Sigmoid colon (tissue), 7 donors: ENCODE results near the gene CDK14. TPM values are rescaled to one million over a fixed set of nuclear protein-coding genes. Genes with fewer than 3 reads are reported as not detected.

ENCODE experiments used
- DNase-seq: peaks from one replicate; pipeline ENCODE4 v3.0.0-alpha.2; 2019
- H3K27ac ChIP-seq, 4 donors: fragments of 200-600 bp; sonication (generic); one replicate each; pipeline ENCODE4 v1.5.1; 2016 to 2019; ENCODE audit warnings: mild to moderate bottlenecking in 1 of 4
- H3K27me3 ChIP-seq, 3 donors: fragments of 200-600 bp; sonication (generic); one replicate each; pipeline ENCODE4 v1.5.1; 2019; ENCODE audit warnings: mild to moderate bottlenecking in 1 of 3
- H3K36me3 ChIP-seq, 4 donors: fragments of 200-600 bp; sonication (generic); one replicate each; pipeline ENCODE4 v1.5.1; 2016 to 2019
- H3K4me1 ChIP-seq, 4 donors: fragments of 200-600 bp; sonication (generic); one replicate each; pipeline ENCODE4 v1.5.1; 2017 to 2019
- H3K4me3 ChIP-seq, 4 donors: fragments of 200-600 bp; sonication (generic); one replicate each; pipeline ENCODE4 v1.5.1; 2017 to 2019; ENCODE audit warnings: mild to moderate bottlenecking in 2 of 4, moderate library complexity in 1 of 4
- H3K9me3 ChIP-seq, 4 donors: fragments of 200-600 bp in 3 of 4; sonication (generic) in 3 of 4; one replicate each; pipeline versions ENCODE4 v1.5.1 to v1.6.1; 2013 to 2019
- EP300 ChIP-seq, 4 donors: sonication (generic); formaldehyde crosslinking; IDR thresholded peaks; one replicate each; pipeline ENCODE4 v1.6.1; 2017; ENCODE audit warnings: antibody characterized with exemption in 4 of 4
- POLR2A ChIP-seq, 2 donors: fragments of 450-650 bp; IDR thresholded peaks; one replicate each; pipeline ENCODE4 v1.6.1; 2016; ENCODE audit warnings: antibody characterized with exemption in 2 of 2, mild to moderate bottlenecking in 2 of 2, moderate library complexity in 2 of 2
- POLR2AphosphoS5 ChIP-seq, 4 donors: sonication (generic); formaldehyde crosslinking; IDR thresholded peaks; one replicate each; pipeline ENCODE4 v1.6.1; 2017; ENCODE audit warnings: antibody characterized with exemption in 4 of 4
- WGBS, 2 donors: extraction: QIAGEN DNeasy Blood & Tissue Kit; methylation state at CpG; one replicate each; pipeline ENCODE4 v1.1.7; 2013; 5-methylcytosine and 5-hydroxymethylcytosine counted together
- intact Hi-C: fragments of 100-400 bp; cut with DNase I; formaldehyde crosslinking; loops from one replicate; pipeline ENCODE4 v1.15.1; 2023
- polyA plus RNA-seq, 3 donors: library from polyadenylated mRNA; stranded (reverse); fragments of 200-250 nt; gene quantifications; one replicate each; pipeline ENCODE4 v1.2.3, GENCODE V29; 2013
- total RNA-seq, 4 donors: library from RNA; depleted of rRNA; stranded (reverse); fragments of >200 nt; gene quantifications; one replicate each; pipeline ENCODE4 v1.1.0, GENCODE V29; 2016
- TF ChIP-seq, protein P1 (sequence below), 4 experiments: fragments of 450-650 bp in 3 of 4; fragments of 200-600 bp in 1 of 4; IDR thresholded peaks; one replicate each; pipeline ENCODE4 v1.5.1; 2016 to 2019; ENCODE audit warnings: antibody characterized with exemption in 4 of 4, mild to moderate bottlenecking in 3 of 4, moderate library complexity in 2 of 4
- donor health status: healthy with polysubstance abuse.
- donor health status: Bipolar disorder and iron deficiency.
- donor health status: healthy.

The CDK14 gene
- total and polyA plus RNA-seq, 7 donors: 0.92 to 19.3 (median 11.1) TPM

DNA sequence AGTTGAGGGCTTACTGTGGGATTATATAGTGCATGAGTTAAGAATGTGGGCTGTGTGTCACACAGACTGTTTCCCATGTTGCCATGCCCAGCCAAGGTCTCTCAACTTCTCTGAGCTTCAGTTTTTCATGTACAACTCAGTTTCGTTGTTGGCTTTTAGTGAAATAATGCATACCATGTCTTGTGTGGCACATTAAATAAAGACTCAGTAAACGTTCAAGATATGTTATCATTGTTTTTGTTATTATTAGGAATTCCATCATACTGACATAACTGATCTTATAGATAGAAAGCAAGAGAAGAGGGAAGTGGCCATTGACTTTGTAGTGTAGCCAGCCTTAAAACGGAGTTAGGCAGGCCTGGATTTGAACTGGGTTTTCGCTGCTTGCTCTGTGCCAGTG, 2.9 kb downstream of the CDK14 start:
- Histone ChIP-seq H3K9me3 (no peaks in the 10 kb centered on the region), H3K4me1 (peaks cover 0 to 24% (median 7%) of the 10 kb centered on the region in 4 donors), H3K27me3 (no peaks in the 10 kb centered on the region), H3K36me3 (no peaks in the 10 kb centered on the region), H3K27ac (no peak overlapping the region), H3K4me3 (no peak overlapping the region)
- no peak for DNase-seq
- WGBS, 2 donors: 78 to 79% methylated on average over 4 of the region's 4 CpGs
- TF ChIP-seq, protein P1, sequence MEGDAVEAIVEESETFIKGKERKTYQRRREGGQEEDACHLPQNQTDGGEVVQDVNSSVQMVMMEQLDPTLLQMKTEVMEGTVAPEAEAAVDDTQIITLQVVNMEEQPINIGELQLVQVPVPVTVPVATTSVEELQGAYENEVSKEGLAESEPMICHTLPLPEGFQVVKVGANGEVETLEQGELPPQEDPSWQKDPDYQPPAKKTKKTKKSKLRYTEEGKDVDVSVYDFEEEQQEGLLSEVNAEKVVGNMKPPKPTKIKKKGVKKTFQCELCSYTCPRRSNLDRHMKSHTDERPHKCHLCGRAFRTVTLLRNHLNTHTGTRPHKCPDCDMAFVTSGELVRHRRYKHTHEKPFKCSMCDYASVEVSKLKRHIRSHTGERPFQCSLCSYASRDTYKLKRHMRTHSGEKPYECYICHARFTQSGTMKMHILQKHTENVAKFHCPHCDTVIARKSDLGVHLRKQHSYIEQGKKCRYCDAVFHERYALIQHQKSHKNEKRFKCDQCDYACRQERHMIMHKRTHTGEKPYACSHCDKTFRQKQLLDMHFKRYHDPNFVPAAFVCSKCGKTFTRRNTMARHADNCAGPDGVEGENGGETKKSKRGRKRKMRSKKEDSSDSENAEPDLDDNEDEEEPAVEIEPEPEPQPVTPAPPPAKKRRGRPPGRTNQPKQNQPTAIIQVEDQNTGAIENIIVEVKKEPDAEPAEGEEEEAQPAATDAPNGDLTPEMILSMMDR (IDR thresholded peaks at IDR 0.05): no peak
- TF ChIP-seq EP300 (IDR thresholded peaks at IDR 0.05) (no peak), POLR2AphosphoS5 (IDR thresholded peaks at IDR 0.05) (no peak), POLR2A (IDR thresholded peaks at IDR 0.05) (no peak)
- intact Hi-C loops: loop anchor here (10.0 kb wide), 2 partner anchors 144 to 436 kb away; no protein-coding TSS in a partner anchor

DNA sequence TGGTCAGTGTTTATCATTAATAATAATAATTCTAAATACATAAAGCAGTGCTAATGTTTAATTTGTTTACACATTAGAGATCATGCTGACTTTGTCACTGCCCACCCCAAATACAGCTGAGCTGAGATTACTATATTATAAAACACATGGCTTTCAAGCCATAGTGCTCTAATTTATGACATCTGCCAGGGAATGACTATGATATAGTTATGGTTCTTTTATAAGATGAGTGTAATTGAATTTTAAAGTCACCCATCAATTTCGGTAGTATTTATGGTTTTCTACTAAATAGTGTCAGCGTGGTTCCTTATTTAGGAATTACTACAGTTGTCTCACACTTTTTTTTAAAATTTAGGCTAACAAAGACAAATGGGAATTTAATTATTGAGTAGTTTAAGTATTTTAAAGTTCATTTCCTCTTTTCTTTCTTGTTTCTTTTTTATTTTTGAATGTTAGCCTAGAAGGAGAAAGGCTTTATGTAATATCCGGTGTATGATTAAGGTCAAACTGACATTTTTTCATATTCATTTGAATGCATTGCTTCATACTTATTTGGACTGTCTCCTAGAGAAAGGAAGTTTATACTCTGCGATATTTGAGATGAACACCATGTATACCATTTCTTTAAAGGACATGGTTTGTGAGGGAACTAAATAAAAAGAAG, 3.9 kb downstream of the CDK14 start:
- H3K27me3 ChIP-seq: no peaks in the 10 kb centered on the region
- intact Hi-C loops: loop anchor here (10.0 kb wide), 2 partner anchors 145 to 435 kb away; no protein-coding TSS in a partner anchor
- DNase-seq: no peak
- H3K27ac ChIP-seq: no peak overlapping the region
- no peak overlapping the region for H3K4me3 ChIP-seq
- no peak for TF ChIP-seq POLR2AphosphoS5 (IDR thresholded peaks at IDR 0.05)
- TF ChIP-seq, protein P1 (IDR thresholded peaks at IDR 0.05): no peak
- TF ChIP-seq EP300 (IDR thresholded peaks at IDR 0.05): no peak
- no peak for TF ChIP-seq POLR2A (IDR thresholded peaks at IDR 0.05)
- WGBS, 2 donors: 48 to 73% methylated on average over 4 of the region's 4 CpGs
- no peaks in the 10 kb centered on the region for H3K9me3 ChIP-seq
- peaks cover 0 to 24% (median 5%) of the 10 kb centered on the region in 4 donors for H3K4me1 ChIP-seq
- H3K36me3 ChIP-seq: no peaks in the 10 kb centered on the region

GRCh38 chr7:90602303-90602702, 6.2 kb downstream of the CDK14 start:
- H3K4me3 ChIP-seq: no peak overlapping the region
- H3K27me3 ChIP-seq: no peaks in the 10 kb centered on the region
- peaks cover 0 to 20% (median 0%) of the 10 kb centered on the region in 4 donors for H3K4me1 ChIP-seq
- H3K27ac ChIP-seq: no peak overlapping the region
- no peaks in the 10 kb centered on the region for H3K9me3 ChIP-seq
- H3K36me3 ChIP-seq: no peaks in the 10 kb centered on the region
- TF ChIP-seq EP300 (IDR thresholded peaks at IDR 0.05) (no peak), POLR2AphosphoS5 (IDR thresholded peaks at IDR 0.05) (no peak), POLR2A (IDR thresholded peaks at IDR 0.05) (no peak)
- TF ChIP-seq, protein P1 (IDR thresholded peaks at IDR 0.05): no peak
- DNase-seq: no peak
- 93 to 95% methylated on average over 1 of the region's 1 CpG for WGBS, 2 donors
- intact Hi-C loops: no loop called here

DNA sequence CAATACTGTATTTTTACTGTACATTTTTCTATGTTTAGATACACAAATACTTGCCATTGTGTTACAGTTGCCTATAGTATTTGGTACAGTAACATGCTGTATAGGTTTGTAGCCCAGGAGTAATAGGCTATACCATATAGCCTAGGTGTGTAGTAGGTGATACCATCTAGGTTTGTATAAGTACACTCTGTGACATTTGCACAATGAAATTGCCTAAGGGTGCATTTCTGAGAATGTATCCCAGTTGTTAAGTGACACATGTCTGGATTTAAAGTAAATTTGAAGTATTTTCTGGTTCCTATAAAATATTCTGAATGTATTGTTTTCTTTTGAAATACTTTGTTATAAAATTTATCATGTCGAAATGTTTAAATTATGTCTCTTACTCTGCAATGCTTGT, 7.2 kb downstream of the CDK14 start:
- TF ChIP-seq, protein P1 (IDR thresholded peaks at IDR 0.05): no peak
- no peak for TF ChIP-seq EP300 (IDR thresholded peaks at IDR 0.05)
- no peak for TF ChIP-seq POLR2AphosphoS5 (IDR thresholded peaks at IDR 0.05)
- TF ChIP-seq POLR2A (IDR thresholded peaks at IDR 0.05): no peak
- intact Hi-C loops: no loop called here
- Histone ChIP-seq H3K4me1 (peaks cover 0 to 10% (median 0%) of the 10 kb centered on the region in 4 donors), H3K27ac (no peak overlapping the region), H3K4me3 (no peak overlapping the region), H3K9me3 (no peaks in the 10 kb centered on the region), H3K36me3 (no peaks in the 10 kb centered on the region), H3K27me3 (no peaks in the 10 kb centered on the region)
- WGBS, 2 donors: 79 to 89% methylated on average over 1 of the region's 1 CpG
- no peak for DNase-seq
